ENCODE data around the gene PPP1R12C. TPM values are rescaled to one million over a fixed set of nuclear protein-coding genes. Genes with fewer than 3 reads are reported as not detected.

PPP1R12C gene
- total RNA-seq, 4 donors from 2014 or later, result 113 to 270 (median 180) TPM

GRCh38 chr19:55098716-55099556 is 18.5 kb downstream of the PPP1R12C start:
- peaks cover 0 to 9% (median 0%) of the 10 kb centered on the region in 4 donors for H3K9me3 ChIP-seq
- H3K4me3 ChIP-seq, result no peak overlapping the region
- H3K27ac ChIP-seq, result peak overlapping the region in 1 of 4 donors; percentile 38
- no peak for DNase-seq (ENCODE audit: low spot score in 2 of 2)
- 62 to 79% methylated on average over 17 to 23 of the region's 27 CpGs for WGBS, 2 donors
- no peak for TF ChIP-seq CTCF (IDR thresholded peaks at IDR 0.05)
- TF ChIP-seq POLR2A (IDR thresholded peaks at IDR 0.05), result no peak
- no peak for TF ChIP-seq EP300 (IDR thresholded peaks at IDR 0.05)
- peaks cover 0 to 23% (median 6%) of the 10 kb centered on the region in 4 donors for H3K4me1 ChIP-seq
- H3K36me3 ChIP-seq, result peaks cover 4 to 83% (median 23%) of the 10 kb centered on the region in 3 donors
- no peaks in the 10 kb centered on the region for H3K27me3 ChIP-seq

GRCh38 chr19:55097864-55098715 is 19.3 kb downstream of the PPP1R12C start:
- H3K4me3 ChIP-seq, result no peak overlapping the region
- TF ChIP-seq EP300 (IDR thresholded peaks at IDR 0.05) (no peak), CTCF (IDR thresholded peaks at IDR 0.05) (no peak), POLR2A (IDR thresholded peaks at IDR 0.05) (no peak)
- H3K27me3 ChIP-seq, result no peaks in the 10 kb centered on the region
- DNase-seq (ENCODE audit: low spot score in 2 of 2), result no peak
- peaks cover 0 to 23% (median 6%) of the 10 kb centered on the region in 4 donors for H3K4me1 ChIP-seq
- 90 to 93% methylated on average over 20 to 23 of the region's 23 CpGs for WGBS, 2 donors
- no peak overlapping the region for H3K27ac ChIP-seq
- peaks cover 0 to 4% (median 0%) of the 10 kb centered on the region in 4 donors for H3K9me3 ChIP-seq
- peaks cover 4 to 75% (median 17%) of the 10 kb centered on the region in 3 donors for H3K36me3 ChIP-seq

DNA sequence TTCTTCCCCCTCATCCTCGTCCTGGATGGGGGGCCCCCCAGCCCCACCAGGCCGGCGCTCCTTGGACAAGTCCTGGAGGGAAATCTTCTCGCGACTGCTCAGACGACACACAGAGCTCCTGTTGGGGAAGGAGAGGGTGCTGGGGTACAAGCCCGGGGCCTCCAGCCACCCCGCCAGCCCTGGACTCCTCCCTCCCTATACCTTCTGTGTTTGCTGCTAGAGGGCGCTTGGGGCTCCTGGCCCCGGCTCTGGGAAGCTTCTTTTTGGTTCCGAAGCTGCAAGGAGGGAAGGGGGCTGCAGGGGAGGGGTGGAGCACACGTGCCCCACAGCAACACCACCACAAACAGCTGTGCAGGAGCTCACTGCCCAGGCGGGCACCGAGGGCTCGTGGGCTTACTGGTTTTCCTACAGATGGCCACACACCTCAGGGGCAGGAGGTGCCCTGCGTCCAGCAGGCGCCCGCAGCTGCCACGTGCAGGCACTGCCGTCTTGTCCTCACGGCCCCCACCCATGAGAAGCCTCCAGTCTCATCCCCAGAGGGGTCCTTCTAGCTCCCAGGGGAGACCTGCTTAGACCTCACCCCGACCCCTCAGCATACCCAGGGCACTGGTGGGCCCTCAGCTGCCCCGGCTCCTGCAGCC is 21.3 kb downstream of the PPP1R12C start:
- no peak for TF ChIP-seq CTCF (IDR thresholded peaks at IDR 0.05)
- no peak for TF ChIP-seq POLR2A (IDR thresholded peaks at IDR 0.05)
- no peak for TF ChIP-seq EP300 (IDR thresholded peaks at IDR 0.05)
- no peak overlapping the region for H3K4me3 ChIP-seq
- peaks cover 4 to 75% (median 25%) of the 10 kb centered on the region in 3 donors for H3K36me3 ChIP-seq
- no peaks in the 10 kb centered on the region for H3K27me3 ChIP-seq
- DNase-seq (ENCODE audit: low spot score in 2 of 2), result no peak
- WGBS, 2 donors, result 77 to 80% methylated on average over 17 to 23 of the region's 23 CpGs
- no peak overlapping the region for H3K27ac ChIP-seq
- peaks cover 0 to 23% (median 6%) of the 10 kb centered on the region in 4 donors for H3K4me1 ChIP-seq
- H3K9me3 ChIP-seq, result no peaks in the 10 kb centered on the region

DNA sequence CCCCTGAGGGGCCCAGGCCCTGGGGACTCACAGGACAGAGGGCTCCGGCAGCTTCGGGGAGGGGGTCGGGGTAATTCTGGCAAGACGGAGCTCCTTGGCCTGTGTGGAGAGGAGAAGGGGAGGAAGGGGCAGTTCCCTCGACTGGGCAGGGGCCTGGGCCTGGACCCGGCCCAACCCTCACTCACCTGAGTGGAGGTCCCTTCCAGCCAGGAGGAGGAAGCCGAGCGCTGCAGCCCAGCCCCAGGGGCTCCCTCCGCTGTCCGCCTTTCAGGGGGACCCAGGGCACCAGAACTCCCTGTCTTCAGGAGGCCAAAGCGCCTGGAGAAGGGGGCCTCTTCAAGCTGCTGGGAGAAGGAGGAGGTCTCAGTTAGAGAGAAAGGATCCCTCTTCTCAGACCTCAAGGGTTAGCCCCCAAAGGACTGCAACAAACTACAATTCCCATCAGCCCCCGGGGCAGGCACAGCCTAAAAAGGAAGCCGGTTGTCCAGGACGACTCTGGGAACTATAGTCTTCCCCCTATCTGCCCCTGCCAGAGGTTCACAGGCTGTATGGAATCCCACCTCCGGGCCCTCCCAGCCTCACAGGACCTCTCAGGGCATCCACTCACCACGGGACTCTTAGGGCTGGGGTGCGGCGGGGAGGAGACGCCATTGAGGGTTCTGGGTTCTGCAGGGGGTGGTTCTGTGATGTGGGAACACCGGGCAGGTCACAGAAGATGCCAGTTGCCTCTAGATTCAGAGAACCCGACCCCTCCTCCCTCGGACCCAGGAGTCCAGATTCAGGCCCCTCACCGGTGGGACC is 22.0 kb downstream of the PPP1R12C start:
- WGBS, 2 donors, result 80 to 84% methylated on average over 14 to 23 of the region's 23 CpGs
- H3K36me3 ChIP-seq, result peaks cover 4 to 75% (median 28%) of the 10 kb centered on the region in 3 donors
- TF ChIP-seq CTCF (IDR thresholded peaks at IDR 0.05) (no peak), EP300 (IDR thresholded peaks at IDR 0.05) (no peak), POLR2A (IDR thresholded peaks at IDR 0.05) (no peak)

More for the DNA sequence above, 22.0 kb downstream of the PPP1R12C start:
- Histone ChIP-seq H3K4me3 (no peak overlapping the region), H3K4me1 (peaks cover 0 to 18% (median 6%) of the 10 kb centered on the region in 4 donors), H3K9me3 (no peaks in the 10 kb centered on the region), H3K27ac (no peak overlapping the region), H3K27me3 (no peaks in the 10 kb centered on the region)
- DNase-seq (ENCODE audit: low spot score in 2 of 2), result no peak

All from tibial nerve (tissue), 4 donors.